Measurements from ENCODE around the gene TRAPPC12.
"Not testable (repeated sequence)": the region's sequence is repeated elsewhere in the genome, so short reads cannot be mapped to it uniquely, and the experiment has no call there.

The TRAPPC12 gene

GRCh38 chr2:3505771-3506170 lies 126.3 kb downstream of the TRAPPC12 start:
- DNase-seq (ENCODE audit: low read depth): no peak

DNA sequence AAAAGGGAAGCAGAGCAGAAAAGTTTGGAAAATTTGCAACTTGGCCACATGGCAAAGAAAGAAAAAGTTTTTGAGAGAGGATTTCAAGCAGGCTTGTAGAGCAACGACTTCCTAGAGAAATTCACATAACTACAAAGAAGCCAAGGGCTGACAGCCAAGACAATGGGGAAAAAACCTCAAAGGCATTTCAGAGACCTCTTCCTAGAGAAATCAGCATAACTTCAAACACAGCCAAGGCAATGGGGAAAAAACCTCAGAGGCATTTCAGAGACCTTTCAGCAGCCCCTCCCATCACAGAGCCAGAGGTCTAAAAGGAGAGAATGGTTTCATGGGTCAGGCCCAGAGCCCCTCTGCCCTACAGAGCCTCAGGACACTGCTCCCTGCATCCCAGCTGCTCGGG lies 132.6 kb downstream of the TRAPPC12 start:
- DNase-seq (ENCODE audit: low read depth): no peak

DNA sequence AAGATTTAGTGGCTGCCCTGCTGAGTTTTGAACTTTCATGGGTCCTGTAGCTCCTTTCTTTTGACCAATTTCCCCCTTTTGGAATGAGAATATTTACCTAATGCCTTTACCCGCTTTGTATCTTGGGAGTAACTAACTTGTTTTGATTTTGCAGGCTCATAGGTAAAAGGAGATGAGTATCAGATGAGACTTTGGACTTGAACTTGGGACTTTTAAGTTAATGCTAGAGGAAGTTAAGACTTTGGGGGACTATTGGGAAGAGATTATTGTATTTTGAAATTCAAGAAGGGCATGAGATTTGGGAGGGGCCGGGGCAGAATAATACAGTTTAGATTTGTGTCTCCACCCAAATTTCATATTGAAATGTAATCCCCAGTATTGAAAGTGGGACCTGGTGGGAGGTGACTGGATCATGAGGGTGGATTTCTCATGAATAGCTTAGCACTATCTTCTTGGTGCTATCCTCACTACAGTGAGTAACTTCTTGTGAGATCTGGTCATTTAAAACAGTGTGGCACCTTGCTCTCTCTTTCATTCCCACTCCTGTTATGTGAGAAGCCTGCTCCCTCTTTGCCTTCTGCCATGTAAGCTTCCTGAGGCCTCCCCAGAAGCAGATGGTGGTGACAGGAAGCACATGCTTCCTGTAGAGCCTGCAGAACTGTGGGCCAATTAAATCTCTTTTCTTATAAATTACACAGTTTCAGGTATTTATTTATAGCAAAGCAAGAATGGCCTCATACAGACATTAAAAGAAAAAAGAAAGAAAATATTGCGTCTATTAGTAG lies 133.7 kb downstream of the TRAPPC12 start:
- DNase-seq (ENCODE audit: low read depth): no peak

DNA sequence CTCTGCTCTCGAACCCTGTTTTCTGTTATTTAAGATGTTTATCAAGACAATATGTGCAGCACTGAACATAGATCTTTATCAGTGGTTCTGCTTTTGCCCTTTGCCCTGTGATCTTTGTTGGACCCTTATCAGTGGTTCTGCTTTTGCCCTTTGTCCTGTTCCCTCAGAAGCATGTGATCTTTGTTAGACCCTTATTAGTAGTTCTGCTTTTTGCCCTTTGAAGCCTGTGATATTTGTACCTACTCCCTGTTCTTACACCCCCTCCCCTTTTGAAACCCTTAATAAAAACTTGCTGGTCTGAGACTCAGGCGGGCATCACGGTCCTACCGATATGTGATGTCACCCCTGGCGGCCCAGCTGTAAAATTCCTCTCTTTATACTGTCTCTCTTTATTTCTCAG lies 135.9 kb downstream of the TRAPPC12 start:
- not testable (repeated sequence) for DNase-seq (ENCODE audit: low read depth)

- DNase-seq (ENCODE audit: low read depth): no peak
Measured at GRCh38 chr2:3516831-3517230, 137.3 kb downstream of the TRAPPC12 start.

DNA sequence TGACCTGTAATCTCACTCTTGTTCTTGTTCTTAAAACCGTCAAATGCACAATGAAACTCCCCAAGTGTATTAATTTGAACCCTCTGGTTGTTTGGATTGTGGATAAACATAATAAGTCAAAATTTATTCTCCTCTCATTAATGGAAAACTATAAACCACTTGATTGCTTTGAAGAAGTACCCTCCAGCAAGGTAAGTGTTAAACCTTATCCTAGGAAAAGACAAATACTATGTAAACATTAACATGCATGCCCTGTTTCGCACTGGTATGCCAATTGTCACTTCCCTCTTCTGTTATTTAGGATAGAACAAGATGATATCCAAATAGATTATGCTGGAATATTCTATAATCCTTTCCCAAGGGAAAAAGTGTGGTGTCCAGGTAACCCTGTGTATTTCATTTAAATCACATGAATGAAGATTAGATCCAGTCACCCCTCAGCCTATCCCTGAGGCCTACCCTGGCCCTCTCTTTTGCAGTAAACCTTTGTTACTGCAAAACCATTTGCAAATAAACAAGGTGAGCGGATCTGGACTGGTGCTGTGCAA lies 138.5 kb downstream of the TRAPPC12 start:
- DNase-seq (ENCODE audit: low read depth): no peak

- peak; percentile 99 for DNase-seq (ENCODE audit: low read depth)
Measured at GRCh38 chr2:3518496-3519254, 139.2 kb downstream of the TRAPPC12 start.

DNA sequence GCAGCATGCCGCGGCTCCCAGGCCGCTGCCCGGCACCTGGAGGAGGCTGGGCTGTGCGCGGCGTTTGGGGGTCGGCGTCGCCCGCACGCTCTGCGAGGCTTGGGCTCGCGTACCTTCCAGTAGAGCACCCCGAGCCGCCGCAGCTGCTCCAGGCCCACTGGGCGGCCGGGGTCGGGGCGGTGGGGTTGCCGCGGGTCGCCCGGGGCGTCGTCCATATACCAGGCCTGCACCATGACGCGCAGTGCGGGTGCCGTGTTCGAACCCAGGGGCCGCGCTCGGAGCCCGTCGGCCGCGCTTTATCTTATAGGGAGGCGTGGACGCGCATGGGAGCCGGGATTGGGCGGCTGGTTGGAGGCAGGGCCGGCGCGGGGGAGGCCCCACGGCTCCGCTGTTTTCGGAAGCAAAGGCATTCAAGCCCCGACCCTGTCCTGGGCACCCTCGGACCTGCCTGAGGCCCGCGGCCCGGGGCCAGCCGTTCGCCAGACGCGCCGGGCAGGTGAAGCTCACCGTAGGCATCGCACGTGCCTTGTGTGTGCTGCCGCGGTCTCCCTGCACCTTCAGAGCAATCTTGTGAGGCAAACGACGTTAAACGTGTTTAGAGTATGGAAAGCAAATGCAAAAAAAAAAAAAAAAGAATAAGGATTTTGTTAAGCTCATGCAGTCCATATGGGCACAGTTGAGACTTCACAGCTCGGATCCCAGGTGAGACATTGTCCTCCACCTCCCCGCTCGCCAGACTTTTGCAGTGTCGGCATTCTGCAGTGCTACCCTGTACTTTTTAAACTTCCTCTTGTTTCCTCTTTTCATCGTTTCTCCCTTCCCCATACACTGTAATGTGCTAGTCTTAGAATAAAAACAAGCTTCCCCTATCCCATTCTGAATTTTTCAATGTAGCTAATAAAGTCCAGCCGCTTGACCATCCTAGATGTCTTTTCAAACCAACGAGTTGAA lies 140.0 kb downstream of the TRAPPC12 start, which contains the start of gene ADI1:
Gene ADI1, minus strand, starts transcription at position 277 of the 951 bp plus-strand sequence. Its CDS starts 44 bp downstream, at position 233.
- peak; percentile 70 for DNase-seq (ENCODE audit: low read depth)

- no peak for DNase-seq (ENCODE audit: low read depth)
Measured at GRCh38 chr2:3520591-3520990, 141.1 kb downstream of the TRAPPC12 start.

DNA sequence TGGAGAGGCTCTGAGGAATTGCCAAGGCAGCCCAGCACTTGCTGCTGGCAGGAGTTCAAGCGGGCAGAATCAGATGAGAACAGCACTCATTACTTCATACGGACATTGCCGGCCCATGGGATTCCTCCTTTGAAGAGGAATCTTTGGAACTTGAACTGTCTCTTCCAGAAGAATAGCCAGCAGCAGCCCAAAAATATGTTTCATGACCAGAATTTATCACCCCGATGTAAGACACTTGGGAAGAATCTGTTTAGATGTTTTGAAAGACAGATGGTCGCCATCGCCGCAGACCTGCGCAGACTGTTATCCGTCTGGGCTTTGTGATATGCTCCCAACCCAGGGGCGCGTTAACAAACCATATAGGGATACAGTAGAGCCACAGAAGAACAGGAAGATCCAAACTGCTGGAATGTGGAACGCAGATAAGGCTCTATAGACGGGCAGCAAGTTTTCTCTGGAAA lies 143.5 kb downstream of the TRAPPC12 start:
- DNase-seq (ENCODE audit: low read depth): no peak

- DNase-seq (ENCODE audit: low read depth): no peak
Measured at GRCh38 chr2:3523551-3524041, 144.1 kb downstream of the TRAPPC12 start.

GRCh38 chr2:3526871-3527270 lies 147.4 kb downstream of the TRAPPC12 start:
- no peak for DNase-seq (ENCODE audit: low read depth)

GRCh38 chr2:3527886-3528785 lies 148.6 kb downstream of the TRAPPC12 start:
- DNase-seq (ENCODE audit: low read depth): no peak
